Right atrium auricular region (tissue), 2 donors: Measurements from ENCODE around the gene CSTPP1. TPM values are rescaled to one million over a fixed set of nuclear protein-coding genes. Genes with fewer than 3 reads are reported as not detected.
"Not testable (repeated sequence)": the region's sequence is repeated elsewhere in the genome, so short reads cannot be mapped to it uniquely, and the experiment has no call there.

Source experiments
- DNase-seq: peaks from one replicate; pipeline ENCODE4 v3.0.0-alpha.2; 2019; ENCODE audit warnings: low spot score
- H3K27ac ChIP-seq, 2 donors: fragments of 200-600 bp; sonication (generic); 1 replicate in 1 of 2; 2 replicates in 1 of 2; pipeline ENCODE4 v1.5.1; 2016 to 2019
- H3K27me3 ChIP-seq, 2 donors: fragments of 200-600 bp; sonication (generic); one replicate each; pipeline versions ENCODE4 v1.5.1 to v1.6.0; 2017 to 2019
- H3K36me3 ChIP-seq: fragments of 200-600 bp; sonication (generic); one replicate; pipeline ENCODE4 v1.5.1; 2016
- H3K4me1 ChIP-seq, 2 donors: fragments of 200-600 bp; sonication (generic); one replicate each; pipeline versions ENCODE4 v1.5.1 to v1.6.0; 2017 to 2019
- H3K4me3 ChIP-seq, 2 donors: fragments of 200-600 bp; sonication (generic); 1 replicate in 1 of 2; 2 replicates in 1 of 2; pipeline ENCODE4 v1.5.1; 2017 to 2019; ENCODE audit warnings: mild to moderate bottlenecking in 1 of 2, moderate library complexity in 1 of 2
- H3K9me3 ChIP-seq, 2 donors: fragments of 200-600 bp; sonication (generic); one replicate each; pipeline ENCODE4 v1.5.1; 2019
- CTCF ChIP-seq, 2 donors: fragments of 200-600 bp; sonication (generic); IDR thresholded peaks; one replicate each; pipeline ENCODE4 v1.5.1; 2019; ENCODE audit warnings: antibody characterized with exemption in 2 of 2
- total RNA-seq, 2 donors: library from RNA; depleted of rRNA; stranded (reverse); fragments of >200 nt; gene quantifications; one replicate each; pipeline ENCODE4 v1.1.0, GENCODE V29; 2016

CSTPP1 gene
- total RNA-seq, 2 donors from 2014 or later, result 8.1 to 14.0 TPM

- TF ChIP-seq CTCF (IDR thresholded peaks at IDR 0.05), result no peak
- no peak overlapping the region for H3K4me3 ChIP-seq
- H3K27me3 ChIP-seq, result no peaks in the 10 kb centered on the region
Measured at GRCh38 chr11:47083913-47084312, 147.4 kb downstream of the CSTPP1 start.

GRCh38 chr11:47087801-47088200 lies 151.2 kb downstream of the CSTPP1 start:
- no peaks in the 10 kb centered on the region for H3K9me3 ChIP-seq
- H3K4me3 ChIP-seq, result no peak overlapping the region
- H3K27me3 ChIP-seq, result no peaks in the 10 kb centered on the region
- no peaks in the 10 kb centered on the region for H3K36me3 ChIP-seq
- no peak overlapping the region for H3K27ac ChIP-seq
- no peak for DNase-seq
- TF ChIP-seq CTCF (IDR thresholded peaks at IDR 0.05), result no peak
- no peaks in the 10 kb centered on the region for H3K4me1 ChIP-seq

More at GRCh38 chr11:47083913-47084312, 147.4 kb downstream of the CSTPP1 start:
- H3K36me3 ChIP-seq, result no peaks in the 10 kb centered on the region
- no peak for DNase-seq
- no peaks in the 10 kb centered on the region for H3K4me1 ChIP-seq
- no peaks in the 10 kb centered on the region for H3K9me3 ChIP-seq
- H3K27ac ChIP-seq, result no peak overlapping the region

GRCh38 chr11:47093541-47093940 lies 157.0 kb downstream of the CSTPP1 start:
- no peak for TF ChIP-seq CTCF (IDR thresholded peaks at IDR 0.05)
- DNase-seq, result no peak
- H3K36me3 ChIP-seq, result no peaks in the 10 kb centered on the region

GRCh38 chr11:47096871-47097270 lies 160.3 kb downstream of the CSTPP1 start:
- not testable (repeated sequence) for H3K4me1 ChIP-seq, H3K36me3 ChIP-seq, H3K4me3 ChIP-seq, H3K9me3 ChIP-seq, DNase-seq, H3K27ac ChIP-seq, H3K27me3 ChIP-seq

More at GRCh38 chr11:47093541-47093940, 157.0 kb downstream of the CSTPP1 start:
- Histone ChIP-seq H3K9me3 (no peaks in the 10 kb centered on the region), H3K4me3 (no peak overlapping the region), H3K4me1 (no peaks in the 10 kb centered on the region), H3K27me3 (no peaks in the 10 kb centered on the region), H3K27ac (no peak overlapping the region)

- DNase-seq, H3K4me3 ChIP-seq, H3K27me3 ChIP-seq, H3K36me3 ChIP-seq, H3K27ac ChIP-seq, H3K4me1 ChIP-seq, H3K9me3 ChIP-seq: not testable (repeated sequence)
Measured at GRCh38 chr11:47098223-47098622, 161.7 kb downstream of the CSTPP1 start.

- no peaks in the 10 kb centered on the region for H3K4me1 ChIP-seq
- no peaks in the 10 kb centered on the region for H3K27me3 ChIP-seq
- no peak for TF ChIP-seq CTCF (IDR thresholded peaks at IDR 0.05)
- H3K36me3 ChIP-seq, result no peaks in the 10 kb centered on the region
- H3K9me3 ChIP-seq, result no peaks in the 10 kb centered on the region
- H3K4me3 ChIP-seq, result no peak overlapping the region
- H3K27ac ChIP-seq, result no peak overlapping the region
- no peak for DNase-seq
Measured at GRCh38 chr11:47099214-47099917, 162.8 kb downstream of the CSTPP1 start.

GRCh38 chr11:47099918-47100315 lies 163.4 kb downstream of the CSTPP1 start:
- Histone ChIP-seq H3K9me3 (no peaks in the 10 kb centered on the region), H3K36me3 (no peaks in the 10 kb centered on the region), H3K27me3 (no peaks in the 10 kb centered on the region), H3K4me3 (no peak overlapping the region), H3K4me1 (no peaks in the 10 kb centered on the region), H3K27ac (no peak overlapping the region)
- TF ChIP-seq CTCF (IDR thresholded peaks at IDR 0.05), result no peak
- DNase-seq, result no peak
